ENCODE data around the gene FAM136A.
"Not testable (repeated sequence)": the region's sequence is repeated elsewhere in the genome, so short reads cannot be mapped to it uniquely, and the experiment has no call there.

The FAM136A gene

DNA sequence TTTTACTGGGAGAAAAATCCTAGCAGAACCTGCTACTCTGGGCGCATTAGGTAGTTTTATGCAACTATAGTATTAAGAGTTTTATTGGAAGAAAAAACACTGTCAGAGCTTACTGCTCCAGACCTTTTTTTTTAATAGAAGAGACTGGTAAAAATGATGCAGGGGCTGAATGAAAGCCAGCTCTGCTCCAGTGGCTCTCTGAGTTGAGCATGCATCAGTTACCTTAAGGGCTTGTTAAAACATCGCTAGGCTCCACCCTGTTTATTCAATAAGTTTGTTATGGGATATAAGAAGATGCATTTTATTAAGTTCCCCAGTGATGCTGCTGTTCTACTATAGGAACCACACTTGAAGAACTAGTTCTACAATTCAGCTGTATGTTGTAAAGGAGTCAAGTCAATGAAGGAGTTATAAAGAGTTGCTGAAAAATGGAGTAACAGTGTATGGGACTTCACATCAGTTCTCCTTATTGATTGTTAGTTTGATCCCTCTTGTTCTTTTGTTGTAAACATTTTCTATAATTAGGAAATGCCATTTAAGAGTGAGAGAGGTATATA is 21.5 kb downstream of the FAM136A start:
- H3K4me3 ChIP-seq (ENCODE audit: low read depth, low read length): no peak overlapping the region
- DNase-seq (ENCODE audit: low read depth): no peak
- no peak for TF ChIP-seq CTCF (IDR thresholded peaks at IDR 0.05; ENCODE audit: low read depth, low read length, missing control alignments)
- in situ Hi-C loops (cut with HindIII; ENCODE audit: low sequenced_read_pairs): no loop called here

- H3K4me3 ChIP-seq (ENCODE audit: low read depth, low read length): no peak overlapping the region
- TF ChIP-seq CTCF (IDR thresholded peaks at IDR 0.05; ENCODE audit: low read depth, low read length, missing control alignments): no peak
- in situ Hi-C loops (cut with HindIII; ENCODE audit: low sequenced_read_pairs): no loop called here
- no peak for DNase-seq (ENCODE audit: low read depth)
Observed at GRCh38 chr2:70270323-70270722, 31.5 kb downstream of the FAM136A start.

- H3K4me3 ChIP-seq (ENCODE audit: low read depth, low read length); in situ Hi-C loops (cut with HindIII; ENCODE audit: low sequenced_read_pairs); DNase-seq (ENCODE audit: low read depth): not testable (repeated sequence)
Observed at GRCh38 chr2:70269422-70270302, 32.2 kb downstream of the FAM136A start.

DNA sequence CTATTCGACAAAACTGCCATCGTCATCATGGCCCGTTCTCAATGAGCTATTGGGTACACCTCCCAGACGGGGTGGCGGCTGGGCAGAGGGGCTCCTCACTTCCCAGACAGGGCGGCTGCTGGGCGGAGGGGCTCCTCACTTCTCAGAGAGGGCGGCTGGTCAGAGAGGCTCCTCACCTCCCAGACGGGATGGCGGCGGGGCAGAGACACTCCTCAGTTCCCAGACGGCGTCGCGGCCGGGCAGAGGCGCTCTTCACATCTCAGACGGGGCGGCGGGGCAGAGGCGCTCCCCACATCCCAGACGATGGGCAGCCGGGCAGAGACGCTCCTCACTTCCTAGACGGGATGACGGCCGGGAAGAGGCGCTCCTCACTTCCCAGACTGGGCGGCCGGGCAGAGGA is 34.9 kb downstream of the FAM136A start:
- H3K4me3 ChIP-seq (ENCODE audit: low read depth, low read length); DNase-seq (ENCODE audit: low read depth); in situ Hi-C loops (cut with HindIII; ENCODE audit: low sequenced_read_pairs): not testable (repeated sequence)

- in situ Hi-C loops (cut with HindIII; ENCODE audit: low sequenced_read_pairs): no loop called here
- H3K4me3 ChIP-seq (ENCODE audit: low read depth, low read length): no peak overlapping the region
- TF ChIP-seq CTCF (IDR thresholded peaks at IDR 0.05; ENCODE audit: low read depth, low read length, missing control alignments): no peak
- no peak for DNase-seq (ENCODE audit: low read depth)
Observed at GRCh38 chr2:70261501-70261900, 40.4 kb downstream of the FAM136A start.

DNA sequence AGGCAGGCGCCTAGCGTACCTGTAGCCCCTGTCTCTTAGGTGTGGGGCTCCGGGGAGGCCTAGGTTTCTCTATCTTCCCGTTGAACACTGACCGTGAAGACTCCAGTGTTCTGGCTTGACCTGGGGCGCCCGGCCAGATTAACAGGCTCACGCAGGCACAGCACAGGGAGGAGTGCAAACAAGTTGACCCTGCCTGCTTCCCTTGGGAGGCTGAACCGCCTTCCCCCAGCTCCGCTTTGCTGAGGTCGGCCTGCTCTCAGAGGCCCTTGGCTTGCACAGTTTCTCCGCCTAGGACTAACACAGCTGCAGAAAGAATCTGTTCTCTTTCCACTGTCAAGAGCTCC is 43.4 kb downstream of the FAM136A start:
- no peak for DNase-seq (ENCODE audit: low read depth)
- TF ChIP-seq CTCF (IDR thresholded peaks at IDR 0.05; ENCODE audit: low read depth, low read length, missing control alignments): no peak
- in situ Hi-C loops (cut with HindIII; ENCODE audit: low sequenced_read_pairs): no loop called here
- H3K4me3 ChIP-seq (ENCODE audit: low read depth, low read length): peak overlapping the region; percentile 69

DNA sequence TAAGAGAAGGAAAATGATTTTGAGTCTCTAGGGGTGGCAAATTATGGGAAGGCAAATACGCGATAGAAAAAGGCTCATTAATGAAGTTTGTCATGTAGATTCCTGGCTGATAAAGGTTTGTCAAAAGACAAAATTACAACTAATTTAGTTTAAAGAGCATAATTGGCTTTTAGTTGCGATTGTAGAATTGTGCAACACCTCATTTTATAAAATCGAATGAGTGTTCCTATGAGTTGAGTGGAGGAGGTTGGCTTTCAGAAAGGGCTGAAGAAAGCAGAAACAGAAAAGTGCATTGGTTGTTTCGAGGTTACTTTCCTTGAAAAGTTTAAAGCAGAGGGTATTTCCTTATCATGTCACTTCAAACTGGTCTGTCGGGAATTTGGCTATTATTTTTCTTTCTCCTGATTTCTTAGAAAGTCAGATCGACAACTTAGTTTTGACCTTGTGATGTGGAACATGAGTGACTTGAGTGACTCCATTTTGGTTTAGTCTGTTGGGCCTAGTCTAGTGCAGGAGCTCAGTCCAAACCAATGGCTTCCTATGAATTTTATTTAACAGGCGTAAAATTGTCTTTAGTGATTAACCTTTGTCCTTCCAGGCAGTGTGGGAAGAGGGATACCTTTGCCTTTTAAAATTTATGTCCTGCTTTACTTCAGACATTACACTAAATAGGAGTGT is 46.1 kb downstream of the FAM136A start:
- H3K4me3 ChIP-seq (ENCODE audit: low read depth, low read length): no peak overlapping the region
- TF ChIP-seq CTCF (IDR thresholded peaks at IDR 0.05; ENCODE audit: low read depth, low read length, missing control alignments): no peak
- no peak for DNase-seq (ENCODE audit: low read depth)
- in situ Hi-C loops (cut with HindIII; ENCODE audit: low sequenced_read_pairs): no loop called here

Measured in astrocyte of the cerebellum (primary cell).